ENCODE results near the gene KIAA1671.

KIAA1671 gene

DNA sequence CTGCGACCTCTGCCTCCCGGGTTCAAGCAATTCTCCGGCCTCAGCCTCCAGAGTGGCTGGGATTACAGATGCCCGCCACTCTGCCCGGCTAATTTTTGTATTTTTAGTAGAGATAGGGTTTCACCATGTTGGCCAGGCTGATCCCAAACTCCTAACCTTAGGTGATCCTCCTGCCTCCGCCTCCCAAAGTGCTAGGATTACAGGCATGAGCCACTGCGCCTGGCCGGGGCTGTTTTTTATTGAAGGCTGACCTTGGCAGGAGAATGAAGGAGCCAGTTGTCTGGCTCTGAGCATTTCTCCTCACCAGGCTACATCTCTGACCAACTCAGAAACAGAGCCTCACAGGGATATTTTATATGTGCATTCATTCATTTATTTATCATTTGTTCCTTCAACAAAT lies 2.3 kb downstream of the KIAA1671 start:
- TF ChIP-seq, protein P1, sequence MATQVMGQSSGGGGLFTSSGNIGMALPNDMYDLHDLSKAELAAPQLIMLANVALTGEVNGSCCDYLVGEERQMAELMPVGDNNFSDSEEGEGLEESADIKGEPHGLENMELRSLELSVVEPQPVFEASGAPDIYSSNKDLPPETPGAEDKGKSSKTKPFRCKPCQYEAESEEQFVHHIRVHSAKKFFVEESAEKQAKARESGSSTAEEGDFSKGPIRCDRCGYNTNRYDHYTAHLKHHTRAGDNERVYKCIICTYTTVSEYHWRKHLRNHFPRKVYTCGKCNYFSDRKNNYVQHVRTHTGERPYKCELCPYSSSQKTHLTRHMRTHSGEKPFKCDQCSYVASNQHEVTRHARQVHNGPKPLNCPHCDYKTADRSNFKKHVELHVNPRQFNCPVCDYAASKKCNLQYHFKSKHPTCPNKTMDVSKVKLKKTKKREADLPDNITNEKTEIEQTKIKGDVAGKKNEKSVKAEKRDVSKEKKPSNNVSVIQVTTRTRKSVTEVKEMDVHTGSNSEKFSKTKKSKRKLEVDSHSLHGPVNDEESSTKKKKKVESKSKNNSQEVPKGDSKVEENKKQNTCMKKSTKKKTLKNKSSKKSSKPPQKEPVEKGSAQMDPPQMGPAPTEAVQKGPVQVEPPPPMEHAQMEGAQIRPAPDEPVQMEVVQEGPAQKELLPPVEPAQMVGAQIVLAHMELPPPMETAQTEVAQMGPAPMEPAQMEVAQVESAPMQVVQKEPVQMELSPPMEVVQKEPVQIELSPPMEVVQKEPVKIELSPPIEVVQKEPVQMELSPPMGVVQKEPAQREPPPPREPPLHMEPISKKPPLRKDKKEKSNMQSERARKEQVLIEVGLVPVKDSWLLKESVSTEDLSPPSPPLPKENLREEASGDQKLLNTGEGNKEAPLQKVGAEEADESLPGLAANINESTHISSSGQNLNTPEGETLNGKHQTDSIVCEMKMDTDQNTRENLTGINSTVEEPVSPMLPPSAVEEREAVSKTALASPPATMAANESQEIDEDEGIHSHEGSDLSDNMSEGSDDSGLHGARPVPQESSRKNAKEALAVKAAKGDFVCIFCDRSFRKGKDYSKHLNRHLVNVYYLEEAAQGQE (IDR thresholded peaks at IDR 0.05; ENCODE audit: insufficient read depth in 1 of 2, low read depth in 2 of 2, low read length in 2 of 2): no peak
- TF ChIP-seq POLR2AphosphoS5 (IDR thresholded peaks at IDR 0.05; ENCODE audit: low read depth, low read length): no peak
- no peak for TF ChIP-seq SIN3A (IDR thresholded peaks at IDR 0.05; ENCODE audit: borderline replicate concordance, insufficient read depth, low read length)
- TF ChIP-seq TAF1 (IDR thresholded peaks at IDR 0.05; ENCODE audit: borderline replicate concordance, insufficient read depth, low read length): no peak
- no peak for TF ChIP-seq FOXP2 (optimal IDR thresholded peaks at IDR 0.05; ENCODE audit: borderline replicate concordance, extremely low read depth, extremely low read length, insufficient read depth)

DNA sequence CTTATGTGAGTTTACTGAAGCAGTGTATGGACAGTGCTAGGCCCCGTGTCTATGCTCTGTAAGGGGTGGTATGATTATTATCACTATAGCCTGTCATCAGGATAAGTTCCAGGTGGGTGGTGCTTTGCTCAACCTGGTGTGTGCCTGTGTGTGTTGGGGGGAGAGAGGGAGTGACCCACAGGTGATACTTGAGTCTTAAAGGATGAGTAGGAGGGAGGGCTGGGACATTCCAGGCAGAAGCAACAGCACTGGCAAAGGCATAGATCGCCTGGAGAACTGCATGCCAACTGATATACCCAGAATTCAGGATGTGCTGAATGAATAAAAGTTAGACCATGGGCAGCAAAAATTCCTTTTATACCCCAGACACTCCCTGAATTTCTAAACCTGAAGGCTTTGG lies 4.5 kb downstream of the KIAA1671 start:
- TF ChIP-seq, protein P1 (IDR thresholded peaks at IDR 0.05; ENCODE audit: insufficient read depth in 1 of 2, low read depth in 2 of 2, low read length in 2 of 2): no peak
- TF ChIP-seq FOXP2 (optimal IDR thresholded peaks at IDR 0.05; ENCODE audit: borderline replicate concordance, extremely low read depth, extremely low read length, insufficient read depth) (no peak), TAF1 (IDR thresholded peaks at IDR 0.05; ENCODE audit: borderline replicate concordance, insufficient read depth, low read length) (no peak), POLR2AphosphoS5 (IDR thresholded peaks at IDR 0.05; ENCODE audit: low read depth, low read length) (no peak), SIN3A (IDR thresholded peaks at IDR 0.05; ENCODE audit: borderline replicate concordance, insufficient read depth, low read length) (no peak)

DNA sequence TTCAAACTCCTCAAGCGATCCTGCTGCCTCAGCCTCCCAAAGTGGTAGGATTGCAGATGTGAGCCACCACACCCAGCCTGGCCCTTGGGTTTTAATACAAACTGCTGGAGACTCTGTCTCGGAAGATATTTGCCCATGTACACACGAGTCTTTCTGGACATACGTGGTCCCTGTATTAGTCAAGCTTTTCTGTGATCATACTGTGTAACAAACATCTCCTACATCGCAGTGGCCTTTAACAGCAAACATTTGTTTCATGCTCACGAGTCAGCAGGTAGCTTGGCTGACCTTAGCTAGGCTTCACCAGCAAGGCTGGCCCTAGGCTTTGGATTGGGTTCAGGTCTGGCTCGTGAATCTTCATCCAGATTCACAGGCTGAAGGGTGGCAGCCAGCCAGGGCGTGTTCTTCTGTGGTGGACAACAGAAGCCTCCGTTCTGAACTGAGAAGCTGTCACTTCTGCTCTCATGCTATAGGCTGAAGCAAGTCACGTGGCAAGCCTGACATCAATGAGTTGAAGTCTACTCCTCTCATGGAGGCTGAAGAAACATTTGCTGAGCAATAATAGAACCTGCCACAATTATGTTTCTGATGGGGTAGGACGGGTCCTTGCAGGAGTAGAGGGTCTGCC lies 8.8 kb downstream of the KIAA1671 start:
- TF ChIP-seq SIN3A (IDR thresholded peaks at IDR 0.05; ENCODE audit: borderline replicate concordance, insufficient read depth, low read length) (no peak), TAF1 (IDR thresholded peaks at IDR 0.05; ENCODE audit: borderline replicate concordance, insufficient read depth, low read length) (no peak), FOXP2 (optimal IDR thresholded peaks at IDR 0.05; ENCODE audit: borderline replicate concordance, extremely low read depth, extremely low read length, insufficient read depth) (no peak), POLR2AphosphoS5 (IDR thresholded peaks at IDR 0.05; ENCODE audit: low read depth, low read length) (no peak)
- TF ChIP-seq, protein P1 (IDR thresholded peaks at IDR 0.05; ENCODE audit: insufficient read depth in 1 of 2, low read depth in 2 of 2, low read length in 2 of 2): no peak

DNA sequence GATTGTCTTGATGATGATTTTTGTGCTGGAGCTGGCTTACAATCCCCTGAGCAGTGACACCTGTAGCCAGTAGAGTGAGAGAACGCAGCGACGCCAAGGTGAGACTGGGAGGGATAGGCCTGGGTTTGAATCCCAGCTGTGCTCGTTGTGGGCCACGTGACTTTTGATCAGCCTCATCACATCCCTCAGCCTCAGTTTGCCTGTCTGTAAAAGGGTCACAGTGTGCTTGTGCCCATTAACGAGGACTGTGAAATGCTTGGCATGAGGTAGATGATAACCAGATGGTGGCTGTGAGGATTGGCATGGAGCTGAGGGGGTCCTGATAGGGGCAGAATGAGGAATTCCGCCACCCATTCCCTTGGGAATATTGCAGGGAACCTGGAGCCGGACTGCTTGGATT lies 9.6 kb downstream of the KIAA1671 start:
- no peak for TF ChIP-seq POLR2AphosphoS5 (IDR thresholded peaks at IDR 0.05; ENCODE audit: low read depth, low read length)
- no peak for TF ChIP-seq SIN3A (IDR thresholded peaks at IDR 0.05; ENCODE audit: borderline replicate concordance, insufficient read depth, low read length)
- no peak for TF ChIP-seq FOXP2 (optimal IDR thresholded peaks at IDR 0.05; ENCODE audit: borderline replicate concordance, extremely low read depth, extremely low read length, insufficient read depth)
- TF ChIP-seq, protein P1 (IDR thresholded peaks at IDR 0.05; ENCODE audit: insufficient read depth in 1 of 2, low read depth in 2 of 2, low read length in 2 of 2): no peak
- TF ChIP-seq TAF1 (IDR thresholded peaks at IDR 0.05; ENCODE audit: borderline replicate concordance, insufficient read depth, low read length): no peak

Data from PFSK-1 (cell line).